SK-N-SH treated with all-trans-retinoic acid at 6 μM for 48 hours (cell line): Measurements from ENCODE around the gene ACTC1.

Source experiments
- ATAC-seq: fragments of 200-7000 bp; cut with Tn5 transposase; 3 replicates; pipeline ENCODE4 v1.9.1; 2020; ENCODE audit warnings: mild to moderate bottlenecking, moderate library complexity
- ARNTL ChIP-seq: fragments of 450-650 bp; formaldehyde crosslinking; IDR thresholded peaks from 2 replicates; pipeline ENCODE4 v1.5.0; 2020; ENCODE audit warnings: low read depth, mild to moderate bottlenecking, moderate library complexity, borderline replicate concordance
- BACH2 ChIP-seq: fragments of 250-450 bp; sonication (Bioruptor Pico); IDR thresholded peaks from 2 replicates; pipeline ENCODE4 v1.9.0; 2021; ENCODE audit warnings: mild to moderate bottlenecking, borderline replicate concordance
- CSDC2 ChIP-seq: fragments of 250-450 bp; sonication (Bioruptor Pico); IDR thresholded peaks from 2 replicates; pipeline ENCODE4 v1.5.0; 2020; ENCODE audit warnings: mild to moderate bottlenecking, moderate library complexity
- ESRRG ChIP-seq: fragments of 250-450 bp; sonication (Bioruptor Pico); IDR thresholded peaks from 2 replicates; pipeline ENCODE4 v1.6.1; 2021; ENCODE audit warnings: mild to moderate bottlenecking
- GLIS3 ChIP-seq: fragments of 250-450 bp; sonication (Bioruptor Pico); IDR thresholded peaks from 2 replicates; pipeline ENCODE4 v1.5.0; 2020; ENCODE audit warnings: mild to moderate bottlenecking, moderate library complexity
- ISL1 ChIP-seq: fragments of 250-450 bp; sonication (Bioruptor Pico); IDR thresholded peaks from 2 replicates; pipeline ENCODE4 v2.1.2; 2022; ENCODE audit warnings: mild to moderate bottlenecking, moderate library complexity
- OSR1 ChIP-seq: fragments of 250-450 bp; sonication (Bioruptor Pico); IDR thresholded peaks from 2 replicates; pipeline ENCODE4 v1.8.0; 2022; ENCODE audit warnings: moderate library complexity, mild to moderate bottlenecking, inconsistent platforms
- PPARA ChIP-seq: fragments of 250-450 bp; sonication (Bioruptor Pico); IDR thresholded peaks from 2 replicates; pipeline ENCODE4 v1.5.0; 2020; ENCODE audit warnings: mild to moderate bottlenecking, borderline replicate concordance
- RARB ChIP-seq: fragments of 250-450 bp; sonication (Bioruptor Pico); IDR thresholded peaks from 2 replicates; pipeline ENCODE4 v1.8.0; 2021; ENCODE audit warnings: mild to moderate bottlenecking, moderate library complexity
- SNAI2 ChIP-seq: fragments of 250-450 bp; sonication (Bioruptor Pico); IDR thresholded peaks from 2 replicates; pipeline ENCODE4 v1.5.0; 2020; ENCODE audit warnings: mild to moderate bottlenecking, moderate library complexity
- TCF4 ChIP-seq: fragments of 250-450 bp; sonication (Bioruptor Pico); IDR thresholded peaks from 2 replicates; pipeline ENCODE4 v1.8.0; 2021; ENCODE audit warnings: mild to moderate bottlenecking, moderate library complexity, borderline replicate concordance
- TOX ChIP-seq: fragments of 250-450 bp; sonication (Bioruptor Pico); IDR thresholded peaks from 2 replicates; pipeline ENCODE4 v1.8.0; 2021; ENCODE audit warnings: mild to moderate bottlenecking, moderate library complexity, borderline replicate concordance
- ZC3H10 ChIP-seq: fragments of 250-450 bp; sonication (Bioruptor Pico); IDR thresholded peaks from 2 replicates; pipeline ENCODE4 v1.5.1; 2021; ENCODE audit warnings: mild to moderate bottlenecking, moderate library complexity
- ZFP3 ChIP-seq: fragments of 250-450 bp; sonication (Bioruptor Pico); IDR thresholded peaks from 2 replicates; pipeline ENCODE4 v1.5.0; 2020; ENCODE audit warnings: mild to moderate bottlenecking, moderate library complexity
- ZFP30 ChIP-seq: fragments of 450-650 bp; formaldehyde crosslinking; IDR thresholded peaks from 2 replicates; pipeline ENCODE4 v1.5.0; 2022; ENCODE audit warnings: mild to moderate bottlenecking, moderate library complexity
- ZNF565 ChIP-seq: fragments of 450-650 bp; formaldehyde crosslinking; conservative IDR thresholded peaks from 2 replicates; pipeline ENCODE4 v1.5.0; 2020; ENCODE audit warnings: low read depth, mild to moderate bottlenecking, moderate library complexity
- ZNF70 ChIP-seq: fragments of 450-650 bp; formaldehyde crosslinking; IDR thresholded peaks from 2 replicates; pipeline ENCODE4 v1.5.0; 2020; ENCODE audit warnings: mild to moderate bottlenecking, moderate library complexity
- ZNF8 ChIP-seq: fragments of 450-650 bp; formaldehyde crosslinking; IDR thresholded peaks from 2 replicates; pipeline ENCODE4 v1.5.0; 2020; ENCODE audit warnings: mild to moderate bottlenecking, moderate library complexity
- TF ChIP-seq, protein P1 (sequence below): fragments of 250-450 bp; sonication (Bioruptor Pico); IDR thresholded peaks from 2 replicates; pipeline ENCODE4 v1.8.0; 2021; ENCODE audit warnings: low read depth, mild to moderate bottlenecking, moderate library complexity, borderline replicate concordance
- TF ChIP-seq, protein P2 (sequence below): fragments of 250-450 bp; sonication (Bioruptor Pico); IDR thresholded peaks from 2 replicates; pipeline ENCODE4 v1.5.1; 2021; ENCODE audit warnings: mild to moderate bottlenecking, moderate library complexity
- TF ChIP-seq, protein P3 (sequence below): fragments of 250-450 bp; sonication (Bioruptor Pico); IDR thresholded peaks from 2 replicates; pipeline ENCODE4 v1.5.1; 2020; ENCODE audit warnings: low read depth, mild to moderate bottlenecking, moderate library complexity
- TF ChIP-seq, protein P4 (sequence below): fragments of 250-450 bp; sonication (Bioruptor Pico); IDR thresholded peaks from 2 replicates; pipeline ENCODE4 v1.5.0; 2020; ENCODE audit warnings: mild to moderate bottlenecking, moderate library complexity
- TF ChIP-seq, protein P5 (sequence below): fragments of 250-450 bp; sonication (Bioruptor Pico); IDR thresholded peaks from 2 replicates; pipeline ENCODE4 v1.8.0; 2020; ENCODE audit warnings: mild to moderate bottlenecking, moderate library complexity, borderline replicate concordance

Gene ACTC1

DNA sequence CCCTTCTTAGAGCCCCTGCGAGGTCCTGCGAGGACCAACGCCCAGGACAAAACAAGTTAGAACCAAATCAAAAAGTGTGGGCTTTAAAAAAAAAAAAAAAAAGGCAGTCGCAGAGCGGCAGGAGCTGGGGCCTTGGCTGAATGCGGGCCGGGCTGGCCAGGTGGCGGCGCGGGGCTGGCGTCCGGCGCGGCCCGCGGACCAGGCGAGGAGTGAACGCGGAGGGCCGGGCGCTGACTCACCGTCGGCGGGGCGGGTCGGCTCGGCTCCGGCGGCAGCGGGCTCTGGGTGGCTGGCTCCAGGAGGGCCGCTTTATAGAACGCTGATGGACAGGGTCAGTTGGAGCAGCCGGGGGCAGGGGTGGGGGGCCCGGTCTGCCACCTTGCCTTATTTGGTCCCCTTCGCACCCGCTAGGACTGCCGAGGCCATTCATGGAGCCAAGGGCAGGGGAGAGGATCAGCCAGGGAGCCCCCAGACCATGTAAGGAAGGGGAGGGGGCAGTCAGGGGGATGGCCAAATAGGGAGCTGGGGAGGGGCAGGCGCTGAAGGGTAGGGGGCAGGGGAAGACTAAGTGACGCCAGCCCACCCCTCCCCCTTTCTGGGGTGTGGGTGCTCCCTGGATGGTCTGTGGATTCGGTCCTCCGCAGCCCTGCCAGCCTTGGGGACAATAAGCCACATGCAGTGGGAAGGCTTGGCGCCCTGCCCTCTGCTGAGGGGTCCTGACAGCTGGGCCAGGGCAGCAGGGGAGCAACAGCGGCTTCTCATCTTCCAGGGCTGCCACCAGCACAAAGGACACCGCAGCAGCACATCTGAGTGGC is at the start of gene ACTC1:
ACTC1 (minus strand) TSS at position 283 of the 815 bp plus-strand sequence. CDS start 741 bp downstream, outside the sequence.
- TF ChIP-seq, protein P1, sequence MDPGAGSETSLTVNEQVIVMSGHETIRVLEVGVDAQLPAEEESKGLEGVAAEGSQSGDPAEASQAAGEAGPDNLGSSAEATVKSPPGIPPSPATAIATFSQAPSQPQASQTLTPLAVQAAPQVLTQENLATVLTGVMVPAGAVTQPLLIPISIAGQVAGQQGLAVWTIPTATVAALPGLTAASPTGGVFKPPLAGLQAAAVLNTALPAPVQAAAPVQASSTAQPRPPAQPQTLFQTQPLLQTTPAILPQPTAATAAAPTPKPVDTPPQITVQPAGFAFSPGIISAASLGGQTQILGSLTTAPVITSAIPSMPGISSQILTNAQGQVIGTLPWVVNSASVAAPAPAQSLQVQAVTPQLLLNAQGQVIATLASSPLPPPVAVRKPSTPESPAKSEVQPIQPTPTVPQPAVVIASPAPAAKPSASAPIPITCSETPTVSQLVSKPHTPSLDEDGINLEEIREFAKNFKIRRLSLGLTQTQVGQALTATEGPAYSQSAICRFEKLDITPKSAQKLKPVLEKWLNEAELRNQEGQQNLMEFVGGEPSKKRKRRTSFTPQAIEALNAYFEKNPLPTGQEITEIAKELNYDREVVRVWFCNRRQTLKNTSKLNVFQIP (CRISPR knock-in tag), result no peak
- TF ChIP-seq RARB (CRISPR knock-in tag), result no peak
- TF ChIP-seq ZC3H10, result no peak
- TF ChIP-seq ZNF8 (CRISPR knock-in tag), result no peak
- TF ChIP-seq, protein P2, sequence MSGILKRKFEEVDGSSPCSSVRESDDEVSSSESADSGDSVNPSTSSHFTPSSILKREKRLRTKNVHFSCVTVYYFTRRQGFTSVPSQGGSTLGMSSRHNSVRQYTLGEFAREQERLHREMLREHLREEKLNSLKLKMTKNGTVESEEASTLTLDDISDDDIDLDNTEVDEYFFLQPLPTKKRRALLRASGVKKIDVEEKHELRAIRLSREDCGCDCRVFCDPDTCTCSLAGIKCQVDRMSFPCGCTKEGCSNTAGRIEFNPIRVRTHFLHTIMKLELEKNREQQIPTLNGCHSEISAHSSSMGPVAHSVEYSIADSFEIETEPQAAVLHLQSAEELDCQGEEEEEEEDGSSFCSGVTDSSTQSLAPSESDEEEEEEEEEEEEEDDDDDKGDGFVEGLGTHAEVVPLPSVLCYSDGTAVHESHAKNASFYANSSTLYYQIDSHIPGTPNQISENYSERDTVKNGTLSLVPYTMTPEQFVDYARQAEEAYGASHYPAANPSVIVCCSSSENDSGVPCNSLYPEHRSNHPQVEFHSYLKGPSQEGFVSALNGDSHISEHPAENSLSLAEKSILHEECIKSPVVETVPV (CRISPR knock-in tag), result no peak
- TF ChIP-seq, protein P3, sequence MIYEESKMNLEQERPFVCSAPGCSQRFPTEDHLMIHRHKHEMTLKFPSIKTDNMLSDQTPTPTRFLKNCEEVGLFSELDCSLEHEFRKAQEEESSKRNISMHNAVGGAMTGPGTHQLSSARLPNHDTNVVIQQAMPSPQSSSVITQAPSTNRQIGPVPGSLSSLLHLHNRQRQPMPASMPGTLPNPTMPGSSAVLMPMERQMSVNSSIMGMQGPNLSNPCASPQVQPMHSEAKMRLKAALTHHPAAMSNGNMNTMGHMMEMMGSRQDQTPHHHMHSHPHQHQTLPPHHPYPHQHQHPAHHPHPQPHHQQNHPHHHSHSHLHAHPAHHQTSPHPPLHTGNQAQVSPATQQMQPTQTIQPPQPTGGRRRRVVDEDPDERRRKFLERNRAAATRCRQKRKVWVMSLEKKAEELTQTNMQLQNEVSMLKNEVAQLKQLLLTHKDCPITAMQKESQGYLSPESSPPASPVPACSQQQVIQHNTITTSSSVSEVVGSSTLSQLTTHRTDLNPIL (CRISPR knock-in tag), result no peak
- no peak for TF ChIP-seq TOX (CRISPR knock-in tag)
- TF ChIP-seq ZFP3 (CRISPR knock-in tag), result no peak
- no peak for TF ChIP-seq ARNTL (CRISPR knock-in tag)
- no peak for TF ChIP-seq ZFP30 (CRISPR knock-in tag)
- TF ChIP-seq BACH2 (CRISPR knock-in tag), result no peak
- TF ChIP-seq PPARA (CRISPR knock-in tag), result no peak
- TF ChIP-seq ZNF70 (CRISPR knock-in tag), result no peak
- TF ChIP-seq ISL1 (CRISPR knock-in tag), result no peak
- TF ChIP-seq TCF4, result no peak
- TF ChIP-seq ESRRG (CRISPR knock-in tag), result no peak
- no peak for TF ChIP-seq CSDC2
- TF ChIP-seq GLIS3 (CRISPR knock-in tag), result no peak
- TF ChIP-seq ZNF565, result no peak
- no peak for TF ChIP-seq OSR1 (CRISPR knock-in tag)
- no peak for ATAC-seq

DNA sequence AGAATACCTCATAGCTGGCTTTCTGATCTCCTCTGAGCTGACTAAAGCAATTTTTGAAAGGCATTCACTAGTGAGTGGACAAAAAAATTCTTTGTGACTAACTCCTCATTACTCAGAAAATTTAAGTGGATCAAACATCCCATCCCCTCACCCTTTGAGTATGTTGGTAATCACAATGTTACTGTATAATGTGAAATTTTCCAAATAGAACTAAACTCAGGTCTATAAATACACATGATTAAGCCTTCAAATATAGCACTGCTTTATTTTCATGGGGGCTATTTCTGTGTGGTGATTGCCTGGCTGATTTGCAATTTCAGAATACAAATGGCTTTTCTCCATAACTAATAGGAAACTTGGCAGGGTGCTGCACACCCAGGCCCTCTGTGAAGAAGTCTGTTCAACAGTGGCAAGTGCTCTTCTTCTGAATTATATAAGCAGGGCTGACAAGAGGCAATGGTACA is 45.9 kb upstream of the ACTC1 start:
- no peak; the same call in 2 of the 3 replicates for ATAC-seq
- TF ChIP-seq ZNF565 (no peak), GLIS3 (CRISPR knock-in tag) (no peak), OSR1 (CRISPR knock-in tag) (no peak), ZNF8 (CRISPR knock-in tag) (no peak), TOX (CRISPR knock-in tag) (no peak), ESRRG (CRISPR knock-in tag) (no peak), BACH2 (CRISPR knock-in tag) (no peak), ZFP30 (CRISPR knock-in tag) (no peak), ISL1 (CRISPR knock-in tag) (no peak), RARB (CRISPR knock-in tag) (no peak), CSDC2 (no peak), SNAI2 (no peak)
- TF ChIP-seq, protein P3 (CRISPR knock-in tag), result no peak
- TF ChIP-seq, protein P1 (CRISPR knock-in tag), result no peak
- TF ChIP-seq, protein P4, sequence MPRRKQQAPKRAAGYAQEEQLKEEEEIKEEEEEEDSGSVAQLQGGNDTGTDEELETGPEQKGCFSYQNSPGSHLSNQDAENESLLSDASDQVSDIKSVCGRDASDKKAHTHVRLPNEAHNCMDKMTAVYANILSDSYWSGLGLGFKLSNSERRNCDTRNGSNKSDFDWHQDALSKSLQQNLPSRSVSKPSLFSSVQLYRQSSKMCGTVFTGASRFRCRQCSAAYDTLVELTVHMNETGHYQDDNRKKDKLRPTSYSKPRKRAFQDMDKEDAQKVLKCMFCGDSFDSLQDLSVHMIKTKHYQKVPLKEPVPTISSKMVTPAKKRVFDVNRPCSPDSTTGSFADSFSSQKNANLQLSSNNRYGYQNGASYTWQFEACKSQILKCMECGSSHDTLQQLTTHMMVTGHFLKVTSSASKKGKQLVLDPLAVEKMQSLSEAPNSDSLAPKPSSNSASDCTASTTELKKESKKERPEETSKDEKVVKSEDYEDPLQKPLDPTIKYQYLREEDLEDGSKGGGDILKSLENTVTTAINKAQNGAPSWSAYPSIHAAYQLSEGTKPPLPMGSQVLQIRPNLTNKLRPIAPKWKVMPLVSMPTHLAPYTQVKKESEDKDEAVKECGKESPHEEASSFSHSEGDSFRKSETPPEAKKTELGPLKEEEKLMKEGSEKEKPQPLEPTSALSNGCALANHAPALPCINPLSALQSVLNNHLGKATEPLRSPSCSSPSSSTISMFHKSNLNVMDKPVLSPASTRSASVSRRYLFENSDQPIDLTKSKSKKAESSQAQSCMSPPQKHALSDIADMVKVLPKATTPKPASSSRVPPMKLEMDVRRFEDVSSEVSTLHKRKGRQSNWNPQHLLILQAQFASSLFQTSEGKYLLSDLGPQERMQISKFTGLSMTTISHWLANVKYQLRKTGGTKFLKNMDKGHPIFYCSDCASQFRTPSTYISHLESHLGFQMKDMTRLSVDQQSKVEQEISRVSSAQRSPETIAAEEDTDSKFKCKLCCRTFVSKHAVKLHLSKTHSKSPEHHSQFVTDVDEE (CRISPR knock-in tag), result no peak
- TF ChIP-seq, protein P2 (CRISPR knock-in tag), result no peak
- TF ChIP-seq, protein P5, sequence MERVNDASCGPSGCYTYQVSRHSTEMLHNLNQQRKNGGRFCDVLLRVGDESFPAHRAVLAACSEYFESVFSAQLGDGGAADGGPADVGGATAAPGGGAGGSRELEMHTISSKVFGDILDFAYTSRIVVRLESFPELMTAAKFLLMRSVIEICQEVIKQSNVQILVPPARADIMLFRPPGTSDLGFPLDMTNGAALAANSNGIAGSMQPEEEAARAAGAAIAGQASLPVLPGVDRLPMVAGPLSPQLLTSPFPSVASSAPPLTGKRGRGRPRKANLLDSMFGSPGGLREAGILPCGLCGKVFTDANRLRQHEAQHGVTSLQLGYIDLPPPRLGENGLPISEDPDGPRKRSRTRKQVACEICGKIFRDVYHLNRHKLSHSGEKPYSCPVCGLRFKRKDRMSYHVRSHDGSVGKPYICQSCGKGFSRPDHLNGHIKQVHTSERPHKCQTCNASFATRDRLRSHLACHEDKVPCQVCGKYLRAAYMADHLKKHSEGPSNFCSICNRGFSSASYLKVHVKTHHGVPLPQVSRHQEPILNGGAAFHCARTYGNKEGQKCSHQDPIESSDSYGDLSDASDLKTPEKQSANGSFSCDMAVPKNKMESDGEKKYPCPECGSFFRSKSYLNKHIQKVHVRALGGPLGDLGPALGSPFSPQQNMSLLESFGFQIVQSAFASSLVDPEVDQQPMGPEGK (CRISPR knock-in tag), result no peak
- TF ChIP-seq, all 23 proteins: peak for 0
